Transverse colon (tissue), 4 donors: ENCODE results near the gene ROBO1.

Source experiments
- CTCF ChIP-seq, 5 experiments: fragments of 200-600 bp in 3 of 5; fragments of 450-650 bp in 2 of 5; sonication (generic) in 3 of 5; IDR thresholded peaks; 1 replicate in 2 of 5; 2 replicates in 3 of 5; pipeline ENCODE4 v1.5.1; 2016 to 2017; ENCODE audit warnings: antibody characterized with exemption in 5 of 5, inconsistent platforms in 3 of 5, mild to moderate bottlenecking in 2 of 5, moderate library complexity in 1 of 5
- EP300 ChIP-seq: sonication (generic); formaldehyde crosslinking; IDR thresholded peaks from one replicate; pipeline ENCODE4 v1.6.1; 2017; ENCODE audit warnings: antibody characterized with exemption, low read depth
- POLR2AphosphoS5 ChIP-seq, 3 donors: sonication (generic); formaldehyde crosslinking; IDR thresholded peaks; one replicate each; pipeline ENCODE4 v1.6.1; 2016; ENCODE audit warnings: antibody characterized with exemption in 3 of 3

- TF ChIP-seq CTCF (IDR thresholded peaks at IDR 0.05), result no peak
- no peak for TF ChIP-seq POLR2AphosphoS5 (IDR thresholded peaks at IDR 0.05)
- no peak for TF ChIP-seq EP300
Measured at GRCh38 chr3:79586232-79586631, 181.6 kb downstream of the ROBO1 start.
